ENCODE results near the gene ESRRA. TPM values are rescaled to one million over a fixed set of nuclear protein-coding genes. Genes with fewer than 3 reads are reported as not detected.
A peak's percentile ranks its signal among the peaks of the same experiment; 100 is the strongest.

Gene ESRRA
- total and polyA plus RNA-seq, 2 of the 13 experiments (the other 11 are each of a cell fraction or from before 2014, with no cell fraction given) = 18.1 to 36.3 TPM

DNA sequence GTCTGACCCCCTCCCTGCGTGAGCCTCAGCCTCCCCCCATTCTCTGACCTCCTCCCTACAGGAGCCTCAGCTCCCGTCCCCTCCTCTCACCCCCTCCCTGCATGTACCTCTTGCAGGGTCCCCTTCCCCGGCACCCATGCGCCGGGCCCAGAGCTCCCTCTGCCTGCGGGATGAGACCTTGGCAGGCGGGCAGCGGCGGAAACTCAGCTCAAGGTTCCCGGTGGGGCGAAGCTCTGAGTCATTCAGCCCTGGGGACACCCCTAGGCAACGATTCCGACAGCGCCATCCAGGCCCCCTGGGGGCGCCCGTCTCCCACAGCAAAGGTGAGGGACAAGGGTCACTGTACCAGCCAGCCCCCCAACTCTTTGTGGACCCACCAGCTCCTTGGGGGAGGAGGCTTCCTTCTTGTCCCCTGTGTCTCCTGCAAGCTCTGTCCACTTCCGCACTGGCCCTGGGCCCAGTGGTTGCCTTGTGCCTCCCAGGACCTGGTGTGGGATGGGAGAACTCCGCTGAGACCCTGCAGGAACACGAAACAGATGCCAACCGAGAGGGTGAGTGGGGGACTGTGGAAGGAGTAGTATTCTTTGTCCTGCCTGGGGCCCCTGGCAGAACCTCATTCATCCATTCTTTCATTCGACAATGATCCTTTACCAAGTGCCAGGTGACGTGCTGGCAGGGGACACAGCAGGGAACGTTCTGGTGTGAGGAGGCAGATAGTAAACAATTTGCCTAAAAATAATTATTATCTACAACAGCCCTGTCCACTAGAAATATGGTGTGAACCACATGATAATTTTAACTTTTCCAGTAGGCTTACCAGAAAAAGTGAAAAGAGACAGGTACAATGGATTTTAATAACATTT lies 50.0 kb downstream of the ESRRA start (continued):
- TF ChIP-seq CREBL2 (CRISPR knock-in tag; IDR thresholded peaks at IDR 0.05; ENCODE audit: borderline replicate concordance) (no peak), MED8 (CRISPR knock-in tag; IDR thresholded peaks at IDR 0.05; ENCODE audit: insufficient replicate concordance) (no peak), PCBP2 (optimal IDR thresholded peaks at IDR 0.05; ENCODE audit: low read depth, low read length, poor library complexity, severe bottlenecking) (no peak), SIN3A (IDR thresholded peaks at IDR 0.05; ENCODE audit: borderline replicate concordance, low read depth, low read length) (peak; percentile 72; the same call in 1 of the 2 replicates), KAT8 (CRISPR knock-in tag; IDR thresholded peaks at IDR 0.05) (peak; percentile 67; the same call in 1 of the 2 replicates), NFATC3 (CRISPR knock-in tag; IDR thresholded peaks at IDR 0.05) (no peak), ZBTB38 (CRISPR knock-in tag; IDR thresholded peaks at IDR 0.05) (no peak; the same call in 1 of the 2 replicates), ZNF276 (CRISPR knock-in tag; IDR thresholded peaks at IDR 0.05; ENCODE audit: low read depth) (0 out of 2 replicates have a peak, but pooled peaks have one; percentile 39), ZNF652 (CRISPR knock-in tag; IDR thresholded peaks at IDR 0.05; ENCODE audit: borderline replicate concordance, low read depth) (no peak), ZBTB1 (CRISPR knock-in tag; IDR thresholded peaks at IDR 0.05; ENCODE audit: borderline replicate concordance) (no peak), ZNF44 (CRISPR knock-in tag; IDR thresholded peaks at IDR 0.05) (no peak), ZNF878 (CRISPR knock-in tag; IDR thresholded peaks at IDR 0.05) (no peak), ZNF850 (CRISPR knock-in tag; conservative IDR thresholded peaks at IDR 0.05) (no peak), CHD2 (IDR thresholded peaks at IDR 0.05; ENCODE audit: low read depth, low read length) (no peak)
- TF ChIP-seq, protein P1, sequence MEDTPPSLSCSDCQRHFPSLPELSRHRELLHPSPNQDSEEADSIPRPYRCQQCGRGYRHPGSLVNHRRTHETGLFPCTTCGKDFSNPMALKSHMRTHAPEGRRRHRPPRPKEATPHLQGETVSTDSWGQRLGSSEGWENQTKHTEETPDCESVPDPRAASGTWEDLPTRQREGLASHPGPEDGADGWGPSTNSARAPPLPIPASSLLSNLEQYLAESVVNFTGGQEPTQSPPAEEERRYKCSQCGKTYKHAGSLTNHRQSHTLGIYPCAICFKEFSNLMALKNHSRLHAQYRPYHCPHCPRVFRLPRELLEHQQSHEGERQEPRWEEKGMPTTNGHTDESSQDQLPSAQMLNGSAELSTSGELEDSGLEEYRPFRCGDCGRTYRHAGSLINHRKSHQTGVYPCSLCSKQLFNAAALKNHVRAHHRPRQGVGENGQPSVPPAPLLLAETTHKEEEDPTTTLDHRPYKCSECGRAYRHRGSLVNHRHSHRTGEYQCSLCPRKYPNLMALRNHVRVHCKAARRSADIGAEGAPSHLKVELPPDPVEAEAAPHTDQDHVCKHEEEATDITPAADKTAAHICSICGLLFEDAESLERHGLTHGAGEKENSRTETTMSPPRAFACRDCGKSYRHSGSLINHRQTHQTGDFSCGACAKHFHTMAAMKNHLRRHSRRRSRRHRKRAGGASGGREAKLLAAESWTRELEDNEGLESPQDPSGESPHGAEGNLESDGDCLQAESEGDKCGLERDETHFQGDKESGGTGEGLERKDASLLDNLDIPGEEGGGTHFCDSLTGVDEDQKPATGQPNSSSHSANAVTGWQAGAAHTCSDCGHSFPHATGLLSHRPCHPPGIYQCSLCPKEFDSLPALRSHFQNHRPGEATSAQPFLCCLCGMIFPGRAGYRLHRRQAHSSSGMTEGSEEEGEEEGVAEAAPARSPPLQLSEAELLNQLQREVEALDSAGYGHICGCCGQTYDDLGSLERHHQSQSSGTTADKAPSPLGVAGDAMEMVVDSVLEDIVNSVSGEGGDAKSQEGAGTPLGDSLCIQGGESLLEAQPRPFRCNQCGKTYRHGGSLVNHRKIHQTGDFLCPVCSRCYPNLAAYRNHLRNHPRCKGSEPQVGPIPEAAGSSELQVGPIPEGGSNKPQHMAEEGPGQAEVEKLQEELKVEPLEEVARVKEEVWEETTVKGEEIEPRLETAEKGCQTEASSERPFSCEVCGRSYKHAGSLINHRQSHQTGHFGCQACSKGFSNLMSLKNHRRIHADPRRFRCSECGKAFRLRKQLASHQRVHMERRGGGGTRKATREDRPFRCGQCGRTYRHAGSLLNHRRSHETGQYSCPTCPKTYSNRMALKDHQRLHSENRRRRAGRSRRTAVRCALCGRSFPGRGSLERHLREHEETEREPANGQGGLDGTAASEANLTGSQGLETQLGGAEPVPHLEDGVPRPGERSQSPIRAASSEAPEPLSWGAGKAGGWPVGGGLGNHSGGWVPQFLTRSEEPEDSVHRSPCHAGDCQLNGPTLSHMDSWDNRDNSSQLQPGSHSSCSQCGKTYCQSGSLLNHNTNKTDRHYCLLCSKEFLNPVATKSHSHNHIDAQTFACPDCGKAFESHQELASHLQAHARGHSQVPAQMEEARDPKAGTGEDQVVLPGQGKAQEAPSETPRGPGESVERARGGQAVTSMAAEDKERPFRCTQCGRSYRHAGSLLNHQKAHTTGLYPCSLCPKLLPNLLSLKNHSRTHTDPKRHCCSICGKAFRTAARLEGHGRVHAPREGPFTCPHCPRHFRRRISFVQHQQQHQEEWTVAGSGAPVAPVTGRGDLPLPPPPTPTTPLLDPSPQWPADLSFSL (CRISPR knock-in tag; IDR thresholded peaks at IDR 0.05) = no peak
- TF ChIP-seq, protein P2, sequence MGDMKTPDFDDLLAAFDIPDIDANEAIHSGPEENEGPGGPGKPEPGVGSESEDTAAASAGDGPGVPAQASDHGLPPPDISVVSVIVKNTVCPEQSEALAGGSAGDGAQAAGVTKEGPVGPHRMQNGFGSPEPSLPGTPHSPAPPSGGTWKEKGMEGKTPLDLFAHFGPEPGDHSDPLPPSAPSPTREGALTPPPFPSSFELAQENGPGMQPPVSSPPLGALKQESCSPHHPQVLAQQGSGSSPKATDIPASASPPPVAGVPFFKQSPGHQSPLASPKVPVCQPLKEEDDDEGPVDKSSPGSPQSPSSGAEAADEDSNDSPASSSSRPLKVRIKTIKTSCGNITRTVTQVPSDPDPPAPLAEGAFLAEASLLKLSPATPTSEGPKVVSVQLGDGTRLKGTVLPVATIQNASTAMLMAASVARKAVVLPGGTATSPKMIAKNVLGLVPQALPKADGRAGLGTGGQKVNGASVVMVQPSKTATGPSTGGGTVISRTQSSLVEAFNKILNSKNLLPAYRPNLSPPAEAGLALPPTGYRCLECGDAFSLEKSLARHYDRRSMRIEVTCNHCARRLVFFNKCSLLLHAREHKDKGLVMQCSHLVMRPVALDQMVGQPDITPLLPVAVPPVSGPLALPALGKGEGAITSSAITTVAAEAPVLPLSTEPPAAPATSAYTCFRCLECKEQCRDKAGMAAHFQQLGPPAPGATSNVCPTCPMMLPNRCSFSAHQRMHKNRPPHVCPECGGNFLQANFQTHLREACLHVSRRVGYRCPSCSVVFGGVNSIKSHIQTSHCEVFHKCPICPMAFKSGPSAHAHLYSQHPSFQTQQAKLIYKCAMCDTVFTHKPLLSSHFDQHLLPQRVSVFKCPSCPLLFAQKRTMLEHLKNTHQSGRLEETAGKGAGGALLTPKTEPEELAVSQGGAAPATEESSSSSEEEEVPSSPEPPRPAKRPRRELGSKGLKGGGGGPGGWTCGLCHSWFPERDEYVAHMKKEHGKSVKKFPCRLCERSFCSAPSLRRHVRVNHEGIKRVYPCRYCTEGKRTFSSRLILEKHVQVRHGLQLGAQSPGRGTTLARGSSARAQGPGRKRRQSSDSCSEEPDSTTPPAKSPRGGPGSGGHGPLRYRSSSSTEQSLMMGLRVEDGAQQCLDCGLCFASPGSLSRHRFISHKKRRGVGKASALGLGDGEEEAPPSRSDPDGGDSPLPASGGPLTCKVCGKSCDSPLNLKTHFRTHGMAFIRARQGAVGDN (CRISPR knock-in tag; IDR thresholded peaks at IDR 0.05) = peak; percentile 80
